HG03442 (cell line): ENCODE measurements around the gene SLFNL1.

Experiments
- ATAC-seq: cut with Tn5 transposase; IDR thresholded peaks from one replicate; pipeline ENCODE4 v1.9.1; 2021; ENCODE audit warnings: mild to moderate bottlenecking, moderate library complexity; ENCODE audit not compliant: unreplicated experiment

SLFNL1 gene

DNA sequence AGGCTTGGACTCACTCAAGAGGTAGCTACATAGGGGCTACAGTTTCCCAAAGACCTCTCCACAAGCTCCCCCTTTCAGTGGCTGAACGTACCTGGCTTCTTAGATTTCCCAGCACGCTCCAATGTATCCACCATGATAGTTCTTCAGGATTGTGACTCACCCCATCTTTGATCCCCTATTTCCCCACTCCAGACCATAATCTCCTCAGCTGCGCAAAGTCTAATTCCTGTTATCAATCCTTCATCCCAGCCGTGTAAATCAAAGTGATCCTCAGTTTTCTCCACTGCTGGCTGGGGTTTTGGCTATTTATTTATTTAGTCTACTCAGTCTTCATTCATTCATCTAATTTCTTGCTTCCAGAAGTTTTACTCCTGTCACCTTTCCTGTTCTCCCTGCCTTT lies 55.1 kb downstream of the SLFNL1 start:
- ATAC-seq: no peak
